22Rv1 (cell line): Measurements from ENCODE around the gene IGF1R.

Experiments
- H3K27ac ChIP-seq: fragments of 450-650 bp; 2 replicates; pipeline ENCODE4 v1.5.1; 2017
- CTCF ChIP-seq: fragments of 450-650 bp; IDR thresholded peaks from 2 replicates; pipeline ENCODE4 v1.5.1; 2017; ENCODE audit warnings: mild to moderate bottlenecking
- ZFX ChIP-seq: fragments of 450-650 bp; IDR thresholded peaks from 2 replicates; pipeline ENCODE4 v1.6.1; 2017; ENCODE audit warnings: antibody characterized with exemption, borderline replicate concordance

Gene IGF1R

GRCh38 chr15:98855815-98856531, 207.6 kb downstream of the IGF1R start:
- no peak overlapping the region for H3K27ac ChIP-seq
- no peak for TF ChIP-seq ZFX
- TF ChIP-seq CTCF = no peak

- no peak overlapping the region for H3K27ac ChIP-seq
- no peak for TF ChIP-seq ZFX
Measured at GRCh38 chr15:98856532-98856907, 208.2 kb downstream of the IGF1R start.

- TF ChIP-seq ZFX (no peak), CTCF (no peak)
- H3K27ac ChIP-seq = no peak overlapping the region
Measured at GRCh38 chr15:98858610-98859023, 210.3 kb downstream of the IGF1R start.

- no peak for TF ChIP-seq CTCF
- H3K27ac ChIP-seq = no peak overlapping the region
Measured at GRCh38 chr15:98859149-98859548, 210.8 kb downstream of the IGF1R start.

GRCh38 chr15:98860281-98861041, 212.1 kb downstream of the IGF1R start:
- TF ChIP-seq CTCF = no peak
- no peak for TF ChIP-seq ZFX
- H3K27ac ChIP-seq = no peak overlapping the region

GRCh38 chr15:98861188-98861587, 212.8 kb downstream of the IGF1R start:
- TF ChIP-seq ZFX = no peak
- TF ChIP-seq CTCF = no peak
- H3K27ac ChIP-seq = no peak overlapping the region

GRCh38 chr15:98863983-98864382, 215.6 kb downstream of the IGF1R start:
- no peak overlapping the region for H3K27ac ChIP-seq
- no peak for TF ChIP-seq CTCF
- TF ChIP-seq ZFX = no peak
